ENCODE measurements around the gene EPB41. TPM values are rescaled to one million over a fixed set of nuclear protein-coding genes. Genes with fewer than 3 reads are reported as not detected.
A peak's percentile ranks its signal among the peaks of the same experiment; 100 is the strongest.
"Not testable (repeated sequence)": the region's sequence is repeated elsewhere in the genome, so short reads cannot be mapped to it uniquely, and the experiment has no call there.

EPB41 gene
- 100 to 1,000 TPM; 162 to 170 TPM for total RNA-seq

DNA sequence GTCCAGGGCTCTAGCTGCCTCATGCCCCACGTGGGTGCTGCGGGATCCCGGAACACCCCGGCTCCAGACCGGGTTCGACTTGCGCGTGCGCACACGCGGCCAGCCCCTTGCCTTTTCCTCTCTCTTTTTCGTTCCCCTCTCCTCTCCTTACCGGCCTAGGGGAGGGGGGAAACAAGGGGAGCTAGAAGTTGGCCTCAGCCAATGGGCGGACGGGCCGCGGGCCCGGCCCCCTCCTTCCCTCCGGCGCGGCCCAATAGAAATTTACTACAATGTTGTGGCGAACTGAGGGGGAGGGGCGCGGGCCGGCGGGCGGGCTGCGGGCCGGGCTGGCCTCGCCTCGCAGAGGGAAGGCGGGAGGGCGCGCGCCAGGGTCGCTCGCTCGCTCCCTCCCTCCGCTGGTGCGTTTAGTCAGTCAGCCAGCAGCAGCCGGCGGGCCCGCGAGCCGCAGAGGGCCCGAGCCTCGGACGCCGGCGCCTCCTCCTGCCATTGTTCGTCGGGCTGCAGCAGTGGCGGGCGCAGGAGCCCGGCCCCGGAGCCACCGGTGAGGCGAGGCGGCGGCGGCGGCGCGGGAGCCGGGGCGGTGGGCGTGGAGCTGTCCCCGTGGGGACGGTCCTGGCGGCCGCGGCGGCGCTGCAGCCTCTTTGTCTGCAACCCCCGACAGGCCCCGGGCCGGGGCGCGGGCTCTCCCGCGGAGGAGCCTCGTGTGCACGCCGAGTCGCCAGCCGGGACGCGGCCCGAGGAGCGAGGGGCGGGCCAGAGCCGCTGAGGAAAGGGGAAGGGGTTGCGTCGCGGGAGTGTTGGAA lies at the start of gene EPB41:
EPB41 (plus strand) TSS at position 342 of the 803 bp plus-strand sequence. CDS start 72,869 bp downstream, outside the sequence.
- Mint-ChIP-seq H3K36me3 (peaks cover 3% of the 10 kb centered on the region), H3K4me1 (peaks cover 39% of the 10 kb centered on the region), H3K4me3 (peak within 1 kb of the TSS; percentile 97), H3K27me3 (no peaks in the 10 kb centered on the region), H3K27ac (peak within 1 kb of the TSS; percentile 96), H3K9me3 (no peaks in the 10 kb centered on the region)
- DNase-seq (peak; percentile 92), ATAC-seq (ENCODE audit: low read depth) (peak; percentile 90)
- POLR2A ChIA-PET: interaction anchor here (0.5 to 3.8 kb wide), 23 partner anchors 9 to 361 kb away, joined by 3 to 41 read pairs (median 4); partner anchors contain the start of genes RNU11, SRSF4, TAF12 and YTHDF2

DNA sequence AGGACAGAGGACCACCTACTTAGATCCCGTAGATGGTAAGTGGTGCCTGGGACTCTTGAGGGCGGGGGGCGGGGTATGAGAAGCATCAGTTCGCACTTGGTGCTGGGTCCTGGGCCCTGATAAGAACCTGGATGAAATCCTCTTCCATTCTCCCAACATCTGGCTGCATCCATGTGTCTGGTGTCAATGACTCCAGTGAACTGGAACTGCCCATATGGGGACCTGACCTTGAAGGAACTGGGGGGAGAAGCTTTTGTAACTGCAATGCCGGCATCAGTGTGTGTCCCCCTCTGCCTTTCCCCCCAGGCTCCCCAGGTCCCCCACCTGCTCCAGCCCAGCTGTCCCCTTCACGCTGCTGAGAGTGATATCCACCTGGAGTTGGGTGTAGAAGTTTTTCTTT lies 49.7 kb upstream of the EPB41 start:
- no peaks in the 10 kb centered on the region for H3K36me3 Mint-ChIP-seq
- H3K27me3 Mint-ChIP-seq: peaks cover 2% of the 10 kb centered on the region
- DNase-seq (no peak), ATAC-seq (ENCODE audit: low read depth) (no peak)
- POLR2A ChIA-PET: no interaction called here
- no peaks in the 10 kb centered on the region for H3K4me1 Mint-ChIP-seq
- no peaks in the 10 kb centered on the region for H3K9me3 Mint-ChIP-seq
- H3K27ac Mint-ChIP-seq: no peak overlapping the region
- no peak overlapping the region for H3K4me3 Mint-ChIP-seq

DNA sequence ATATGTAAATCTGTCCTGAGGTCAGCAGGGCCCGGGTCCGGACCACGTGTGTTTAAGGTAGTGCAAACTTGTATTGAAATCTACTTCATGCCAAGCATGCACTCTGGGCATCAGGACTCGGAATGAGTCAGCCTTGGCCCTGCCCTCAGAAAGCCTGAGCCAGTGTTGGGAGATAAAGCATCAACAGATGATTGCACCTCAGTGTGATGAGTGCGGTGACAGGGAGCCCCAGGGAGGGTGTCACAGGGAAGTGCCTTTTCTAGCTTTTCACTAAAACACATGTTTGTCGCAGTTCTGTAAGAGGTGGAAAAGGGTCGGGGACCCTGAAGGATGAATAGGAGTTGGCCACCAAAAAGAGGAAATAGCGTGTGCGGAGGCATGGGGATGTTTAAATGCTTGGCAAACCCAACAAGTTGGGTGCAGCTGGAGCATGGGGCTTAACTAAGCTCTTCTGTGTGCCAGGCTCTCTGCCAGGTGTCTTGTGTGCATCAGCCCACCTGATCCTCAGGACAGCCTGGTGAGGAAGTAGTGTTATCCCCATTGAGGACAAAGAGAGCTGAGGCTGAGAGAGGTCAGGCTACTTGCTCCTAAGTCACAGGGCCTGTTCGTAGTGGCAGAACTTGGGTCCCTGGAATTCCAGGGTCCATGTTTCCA lies 48.2 kb upstream of the EPB41 start:
- no peak overlapping the region for H3K4me3 Mint-ChIP-seq
- ATAC-seq (ENCODE audit: low read depth): no peak
- no peaks in the 10 kb centered on the region for H3K4me1 Mint-ChIP-seq
- no peaks in the 10 kb centered on the region for H3K9me3 Mint-ChIP-seq
- H3K36me3 Mint-ChIP-seq: no peaks in the 10 kb centered on the region
- peaks cover 2% of the 10 kb centered on the region for H3K27me3 Mint-ChIP-seq
- DNase-seq: no peak
- POLR2A ChIA-PET: no interaction called here
- no peak overlapping the region for H3K27ac Mint-ChIP-seq

DNA sequence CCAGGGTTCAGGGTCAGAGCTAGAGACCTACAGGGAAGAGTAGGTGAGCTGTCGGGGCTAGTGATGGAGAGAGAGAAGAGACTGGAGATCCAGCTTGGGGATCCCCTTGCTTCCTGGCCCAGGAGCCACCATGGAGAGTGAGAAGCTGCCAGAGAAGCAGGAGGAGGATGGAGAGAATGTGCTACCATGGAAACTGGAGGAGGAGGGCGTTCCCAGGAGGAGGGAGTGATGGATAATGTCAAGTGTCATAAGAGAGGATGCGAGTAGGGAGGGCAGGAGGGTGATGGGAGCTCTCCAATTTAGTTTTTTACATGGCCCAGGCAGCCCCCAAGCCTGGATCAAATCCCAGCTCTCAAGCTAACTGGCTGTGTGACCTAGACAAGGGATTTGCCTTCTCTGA lies 46.5 kb upstream of the EPB41 start:
- H3K27ac Mint-ChIP-seq: no peak overlapping the region
- no peaks in the 10 kb centered on the region for H3K4me1 Mint-ChIP-seq
- peaks cover 3% of the 10 kb centered on the region for H3K27me3 Mint-ChIP-seq
- H3K9me3 Mint-ChIP-seq: no peaks in the 10 kb centered on the region
- POLR2A ChIA-PET: no interaction called here
- no peak for ATAC-seq (ENCODE audit: low read depth)
- no peak overlapping the region for H3K4me3 Mint-ChIP-seq
- H3K36me3 Mint-ChIP-seq: no peaks in the 10 kb centered on the region
- DNase-seq: no peak

DNA sequence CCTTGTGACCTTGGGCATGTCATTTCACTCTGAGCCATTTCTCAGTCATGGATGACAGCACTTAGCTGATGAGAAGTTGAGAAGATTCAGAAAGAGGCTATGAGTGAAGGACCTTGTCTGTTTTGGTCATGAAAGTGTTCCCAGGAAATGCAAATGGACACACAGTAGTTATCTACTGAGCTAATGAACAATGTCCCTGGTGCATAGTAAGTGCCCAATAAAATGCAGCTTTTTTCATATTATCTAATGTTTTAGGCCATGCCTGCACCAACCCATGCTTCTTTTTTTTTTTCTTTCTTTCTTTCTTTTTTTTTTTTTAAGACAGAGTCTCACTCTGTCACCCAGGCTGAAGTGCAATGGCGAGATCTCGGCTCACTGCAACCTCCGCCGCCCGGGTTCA lies 44.4 kb upstream of the EPB41 start:
- H3K36me3 Mint-ChIP-seq: no peaks in the 10 kb centered on the region
- POLR2A ChIA-PET: interaction anchor here (1.4 kb wide), 1 partner anchor 222 kb away, joined by 3 read pairs; the partner anchor contains the start of gene RNU11
- no peak for ATAC-seq (ENCODE audit: low read depth)
- peaks cover 5% of the 10 kb centered on the region for H3K27me3 Mint-ChIP-seq
- no peak for DNase-seq
- H3K27ac Mint-ChIP-seq: no peak overlapping the region
- no peak overlapping the region for H3K4me3 Mint-ChIP-seq
- H3K9me3 Mint-ChIP-seq: no peaks in the 10 kb centered on the region
- no peaks in the 10 kb centered on the region for H3K4me1 Mint-ChIP-seq

DNA sequence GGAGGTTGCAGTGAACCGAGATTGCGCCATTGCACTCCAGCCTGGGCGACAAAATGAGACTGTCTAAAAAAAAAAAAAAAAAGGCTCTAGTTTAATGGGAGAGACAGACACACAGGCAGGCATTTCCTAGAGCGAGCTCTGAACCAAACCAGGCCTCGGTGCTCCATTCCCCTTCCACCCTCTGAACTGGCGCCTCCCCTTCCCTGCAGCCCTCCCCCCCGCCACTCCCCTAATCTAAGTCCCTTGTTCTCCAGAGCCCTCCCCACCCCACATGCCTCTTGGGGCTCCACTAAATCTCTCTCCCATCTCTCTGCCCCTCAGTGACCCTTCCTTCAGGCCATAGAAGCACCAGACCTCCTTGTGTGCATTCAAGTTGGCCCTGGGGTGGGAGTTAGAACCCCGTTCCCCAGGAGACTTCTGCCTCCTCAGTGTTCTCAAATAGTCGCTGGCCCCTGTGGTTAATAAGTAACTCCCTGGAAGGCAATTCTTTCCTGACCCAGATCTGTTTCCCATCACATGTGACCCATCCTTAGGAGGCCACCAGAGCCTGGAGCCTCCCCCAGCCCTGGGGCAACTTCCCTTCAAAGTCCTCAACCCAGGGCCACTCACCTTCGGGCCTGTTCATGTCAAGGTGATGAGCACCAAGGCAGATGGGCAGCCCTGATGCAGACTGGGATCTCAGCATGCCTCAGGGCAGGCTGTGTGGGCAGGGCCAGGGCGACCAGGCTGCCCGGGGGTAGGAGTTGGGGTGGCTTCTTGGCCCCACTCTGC lies 42.6 kb upstream of the EPB41 start:
- POLR2A ChIA-PET: no interaction called here
- H3K27me3 Mint-ChIP-seq: peaks cover 15% of the 10 kb centered on the region
- DNase-seq (no peak), ATAC-seq (ENCODE audit: low read depth) (no peak)
- H3K36me3 Mint-ChIP-seq: no peaks in the 10 kb centered on the region
- H3K4me1 Mint-ChIP-seq: peaks cover 1% of the 10 kb centered on the region
- no peaks in the 10 kb centered on the region for H3K9me3 Mint-ChIP-seq
- H3K27ac Mint-ChIP-seq: no peak overlapping the region
- no peak overlapping the region for H3K4me3 Mint-ChIP-seq

DNA sequence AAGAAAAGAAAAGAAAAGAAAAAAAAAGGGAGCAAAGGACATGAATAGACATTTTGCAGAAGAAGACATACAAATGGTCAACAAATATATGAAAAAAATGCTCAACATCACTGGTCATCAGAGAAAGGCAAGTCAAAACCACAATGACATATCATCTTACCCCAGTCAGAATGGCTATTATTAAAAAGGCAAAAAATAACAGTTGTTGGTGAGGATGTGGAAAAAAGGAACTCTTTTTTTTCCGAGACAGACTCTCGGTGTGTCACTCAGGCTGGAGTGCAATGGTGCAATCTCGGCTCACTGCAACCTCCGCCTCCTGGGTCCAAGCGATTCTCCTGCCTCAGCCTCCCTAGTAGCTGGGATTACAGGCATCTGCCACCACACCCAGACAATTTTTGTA lies 39.2 kb upstream of the EPB41 start:
- H3K36me3 Mint-ChIP-seq; H3K4me3 Mint-ChIP-seq; DNase-seq; H3K27ac Mint-ChIP-seq; H3K4me1 Mint-ChIP-seq; ATAC-seq (ENCODE audit: low read depth); H3K9me3 Mint-ChIP-seq: not testable (repeated sequence)
- peaks cover 17% of the 10 kb centered on the region for H3K27me3 Mint-ChIP-seq
- POLR2A ChIA-PET: interaction anchor here (0.6 to 0.7 kb wide), 2 partner anchors 8 to 18 kb away, joined by 3 read pairs; no protein-coding TSS in a partner anchor

DNA sequence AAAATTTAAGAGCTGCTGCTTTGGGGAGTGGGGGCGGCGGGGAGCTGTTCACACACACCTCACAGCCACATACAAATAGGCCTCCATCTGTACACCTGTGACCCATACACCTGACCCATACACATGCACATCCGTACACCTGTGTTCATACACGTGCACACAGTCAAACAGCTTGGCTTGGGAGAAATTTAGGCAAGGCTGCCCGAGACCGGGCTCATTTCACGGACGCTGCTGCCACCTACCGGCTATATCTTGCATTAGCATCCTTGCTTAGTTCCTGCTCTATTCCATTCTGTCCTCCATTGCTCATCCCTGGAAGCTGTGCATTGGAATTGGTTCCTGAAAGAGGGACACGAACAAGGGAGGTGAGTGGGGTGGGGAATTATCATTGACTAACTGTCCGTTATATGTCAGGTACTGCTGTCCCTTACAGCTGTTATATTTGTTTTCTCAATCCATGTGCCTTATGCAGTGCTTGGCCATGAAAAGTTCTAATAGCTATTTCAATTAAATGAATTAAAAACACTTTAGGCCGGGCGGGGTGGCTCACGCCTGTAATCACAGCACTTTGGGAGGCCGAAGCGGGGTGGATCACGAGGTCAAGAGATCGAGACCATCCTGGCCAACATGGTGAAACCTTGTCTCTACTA lies 37.1 kb upstream of the EPB41 start:
- no peak overlapping the region for H3K27ac Mint-ChIP-seq
- no peak overlapping the region for H3K4me3 Mint-ChIP-seq

DNA sequence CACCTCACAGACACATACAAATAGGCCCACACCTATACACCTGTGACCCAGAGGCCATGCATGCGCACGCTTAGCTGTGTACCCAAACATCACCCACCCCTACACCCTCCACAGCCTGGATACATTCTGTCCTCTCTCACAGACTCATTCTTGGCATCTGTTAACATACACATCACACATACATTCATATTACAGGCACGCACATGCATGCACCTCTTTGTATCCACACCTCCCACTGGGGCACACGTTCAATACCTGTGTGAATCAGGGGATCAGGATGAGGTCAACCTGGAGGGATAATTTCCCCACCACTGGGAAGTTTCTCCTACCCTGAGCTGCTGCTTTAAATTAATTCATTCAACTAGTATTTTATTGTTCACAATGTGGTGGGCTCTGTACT lies 35.6 kb upstream of the EPB41 start:
- Mint-ChIP-seq H3K27ac (no peak overlapping the region), H3K9me3 (no peaks in the 10 kb centered on the region), H3K4me1 (peaks cover 10% of the 10 kb centered on the region), H3K4me3 (no peak overlapping the region), H3K27me3 (peaks cover 14% of the 10 kb centered on the region), H3K36me3 (no peaks in the 10 kb centered on the region)
- ATAC-seq (ENCODE audit: low read depth) (no peak), DNase-seq (no peak)
- POLR2A ChIA-PET: no interaction called here

More for the DNA sequence above, 37.1 kb upstream of the EPB41 start:
- peak; percentile 76 for ATAC-seq (ENCODE audit: low read depth)
- peaks cover 17% of the 10 kb centered on the region for H3K27me3 Mint-ChIP-seq
- POLR2A ChIA-PET: interaction anchor here (0.6 to 2.0 kb wide), 8 partner anchors 90 to 548 kb away, joined by 3 to 8 read pairs (median 4); partner anchors contain the start of genes RCC1, RNU11 and TAF12
- peaks cover 9% of the 10 kb centered on the region for H3K4me1 Mint-ChIP-seq
- DNase-seq: peak; percentile 75
- no peaks in the 10 kb centered on the region for H3K36me3 Mint-ChIP-seq
- no peaks in the 10 kb centered on the region for H3K9me3 Mint-ChIP-seq

DNA sequence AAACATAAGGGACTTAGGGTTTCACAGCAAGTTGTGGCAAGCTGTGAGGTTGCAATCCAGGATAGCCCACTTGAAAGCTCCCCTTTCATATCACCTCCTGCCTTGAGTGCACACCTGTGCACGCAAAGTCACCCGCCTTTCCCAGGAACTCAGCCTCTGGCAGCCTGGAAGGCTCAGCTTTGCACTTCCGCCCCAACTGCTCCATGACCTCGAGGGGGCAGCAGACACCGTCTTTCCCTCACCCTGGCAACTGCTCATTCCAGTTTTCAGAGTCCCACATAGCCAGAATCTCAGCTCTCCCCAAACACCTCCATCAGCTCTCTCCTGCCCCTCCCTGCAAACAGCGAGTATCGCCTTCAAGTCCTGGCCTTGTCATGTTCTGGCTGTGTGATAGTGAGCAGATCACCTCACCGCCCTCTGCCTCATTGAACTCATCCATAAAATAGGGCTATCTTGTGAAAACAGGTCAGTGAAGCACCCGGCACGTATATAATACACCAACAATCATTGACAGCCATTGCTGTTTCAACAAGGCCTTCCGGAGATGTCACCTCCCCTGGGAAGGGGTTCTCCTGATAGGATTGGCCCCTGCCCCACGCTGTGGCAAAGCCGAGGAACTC lies 32.2 kb upstream of the EPB41 start:
- Mint-ChIP-seq H3K27me3 (peaks cover under 1% of the 10 kb centered on the region), H3K27ac (peak overlapping the region; percentile 2), H3K4me1 (peaks cover 32% of the 10 kb centered on the region), H3K9me3 (no peaks in the 10 kb centered on the region), H3K36me3 (no peaks in the 10 kb centered on the region), H3K4me3 (no peak overlapping the region)
- DNase-seq (peak; percentile 79), ATAC-seq (ENCODE audit: low read depth) (peak; percentile 8)
- POLR2A ChIA-PET: interaction anchor here (0.5 to 1.9 kb wide), 7 partner anchors 18 to 320 kb away, joined by 3 to 8 read pairs (median 4); partner anchors contain the start of gene SRSF4

DNA sequence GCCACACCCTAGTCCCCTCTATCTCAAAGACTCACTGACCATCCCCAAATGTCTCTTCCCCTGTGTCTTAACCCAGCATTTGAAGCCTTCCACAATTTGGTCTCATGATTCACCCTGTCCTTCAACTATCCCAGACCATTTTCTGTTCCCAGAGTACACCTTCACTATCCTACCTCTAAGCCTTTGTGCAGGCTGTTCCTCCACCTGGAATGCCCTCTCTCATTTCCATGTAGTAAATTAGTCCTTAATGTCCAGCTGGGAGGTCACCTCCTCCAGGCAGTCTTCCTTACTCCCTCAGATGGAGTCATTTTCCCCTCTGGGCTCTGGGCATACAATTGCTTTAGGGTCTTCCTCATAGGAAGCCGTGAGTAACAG lies 31.1 kb upstream of the EPB41 start:
- DNase-seq (no peak), ATAC-seq (ENCODE audit: low read depth) (no peak)
- Mint-ChIP-seq H3K36me3 (no peaks in the 10 kb centered on the region), H3K4me1 (peaks cover 34% of the 10 kb centered on the region), H3K9me3 (no peaks in the 10 kb centered on the region), H3K27ac (peak overlapping the region; percentile 51), H3K4me3 (no peak overlapping the region), H3K27me3 (no peaks in the 10 kb centered on the region)
- POLR2A ChIA-PET: no interaction called here

DNA sequence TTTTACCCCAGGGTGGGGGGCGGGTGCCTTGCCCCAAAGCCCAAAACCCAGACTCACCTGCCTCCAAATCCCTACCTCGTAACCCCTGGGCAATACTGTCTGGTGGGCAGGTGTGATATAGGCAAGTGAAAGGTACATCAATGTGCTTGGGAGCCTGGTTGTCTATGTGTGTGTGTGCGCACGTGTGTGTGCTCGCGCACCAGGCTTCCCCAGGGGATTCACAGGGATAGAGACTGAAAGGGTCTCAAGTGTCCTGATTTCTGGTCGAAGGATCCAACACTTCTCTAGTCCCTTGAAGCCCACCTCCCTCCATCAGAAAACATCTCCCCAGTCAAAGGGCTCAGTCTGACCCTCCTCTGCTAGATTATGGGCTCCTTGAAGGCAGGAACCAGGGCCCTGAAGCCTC lies 28.9 kb upstream of the EPB41 start:
- Mint-ChIP-seq H3K4me3 (peak overlapping the region; percentile 36), H3K9me3 (no peaks in the 10 kb centered on the region), H3K27me3 (no peaks in the 10 kb centered on the region), H3K27ac (peak overlapping the region; percentile 94), H3K36me3 (no peaks in the 10 kb centered on the region), H3K4me1 (peaks cover 39% of the 10 kb centered on the region)
- peak; percentile 39 for DNase-seq
- POLR2A ChIA-PET: interaction anchor here (0.6 to 2.6 kb wide), 7 partner anchors 29 to 317 kb away, joined by 3 to 18 read pairs (median 8); partner anchors contain the start of genes EPB41, RNU11, SRSF4 and TAF12
- ATAC-seq (ENCODE audit: low read depth): no peak
